Activated effector memory CD4-positive, alpha-beta T cell treated with Interleukin-2 at 50 U/mL for 16 hours (primary cell): ENCODE results near the gene TMEM126B.
"Not testable (repeated sequence)": the region's sequence is repeated elsewhere in the genome, so short reads cannot be mapped to it uniquely, and the experiment has no call there.

ENCODE experiments used
- DNase-seq: peaks from one replicate; pipeline ENCODE4 v3.0.0-alpha.2; 2020

Gene TMEM126B

DNA sequence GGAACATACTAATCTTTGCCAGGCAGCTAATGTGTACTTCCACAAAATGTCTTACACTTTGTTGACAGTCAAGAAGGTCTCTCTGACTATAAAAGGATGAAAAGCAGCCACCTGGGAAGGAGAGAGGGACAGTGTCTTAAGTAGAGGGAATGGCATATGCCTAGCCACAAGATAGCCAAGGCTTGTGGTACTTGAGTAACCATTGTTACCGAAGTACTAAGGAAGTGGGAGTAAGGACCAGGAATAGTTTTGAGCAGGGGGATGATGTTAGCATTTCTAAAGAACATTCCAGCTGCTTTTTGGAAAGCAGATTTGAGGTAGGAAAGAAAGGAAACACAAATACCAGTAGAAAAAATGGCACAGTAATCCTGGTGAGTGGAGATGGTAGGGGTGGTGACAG lies 22.7 kb downstream of the TMEM126B start:
- DNase-seq: no peak

DNA sequence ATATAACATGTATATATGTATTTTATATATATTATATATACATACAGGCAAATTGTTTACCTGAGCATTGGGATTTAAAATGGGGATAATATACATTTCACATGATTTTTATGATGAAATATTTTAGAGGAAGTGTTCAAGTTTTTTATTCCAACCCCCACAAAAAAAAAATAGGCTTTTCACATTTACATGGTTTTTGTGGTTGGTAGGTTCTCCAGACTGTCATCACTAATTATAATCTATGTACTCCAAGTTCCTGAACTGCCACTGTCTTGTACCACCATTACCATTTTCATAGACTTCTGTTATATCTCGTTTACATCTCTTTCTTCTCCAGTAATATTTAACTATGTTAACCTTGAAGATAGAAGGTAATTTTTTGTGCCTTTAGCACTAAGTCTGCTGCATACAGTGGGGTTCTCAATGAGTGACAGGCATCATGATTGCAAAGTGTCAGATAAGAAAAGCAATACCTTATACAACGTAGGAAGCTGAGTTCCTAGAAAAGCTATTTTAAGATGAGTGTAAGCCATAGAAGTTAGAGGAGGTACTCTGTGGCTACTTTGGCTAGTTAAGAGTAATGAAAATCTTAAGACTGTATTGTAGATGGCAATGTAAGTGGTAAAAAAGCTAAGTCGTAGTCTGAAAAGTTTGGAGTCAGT lies 24.5 kb downstream of the TMEM126B start:
- no peak for DNase-seq

DNA sequence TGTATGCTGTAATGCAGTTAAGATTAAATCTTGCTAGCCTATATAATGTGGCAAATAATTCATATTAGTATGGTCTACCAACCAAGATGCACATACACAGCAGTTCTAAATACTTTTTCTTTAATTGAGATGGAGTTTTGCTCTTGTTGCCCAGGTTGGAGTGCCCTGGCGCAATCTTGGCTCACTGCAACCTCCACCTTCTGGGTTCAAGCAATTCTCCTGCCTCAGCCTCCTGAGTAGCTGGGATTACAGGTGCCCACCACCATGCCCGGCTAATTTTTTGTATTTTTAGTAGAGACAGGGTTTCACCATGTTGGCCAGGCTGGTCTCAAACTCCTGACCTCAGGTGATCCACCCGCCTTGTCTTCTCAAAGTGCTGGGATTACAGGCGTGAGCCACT lies 25.9 kb downstream of the TMEM126B start:
- DNase-seq: not testable (repeated sequence)

- no peak for DNase-seq
Measured at GRCh38 chr11:85656777-85657176, 28.4 kb downstream of the TMEM126B start.

DNA sequence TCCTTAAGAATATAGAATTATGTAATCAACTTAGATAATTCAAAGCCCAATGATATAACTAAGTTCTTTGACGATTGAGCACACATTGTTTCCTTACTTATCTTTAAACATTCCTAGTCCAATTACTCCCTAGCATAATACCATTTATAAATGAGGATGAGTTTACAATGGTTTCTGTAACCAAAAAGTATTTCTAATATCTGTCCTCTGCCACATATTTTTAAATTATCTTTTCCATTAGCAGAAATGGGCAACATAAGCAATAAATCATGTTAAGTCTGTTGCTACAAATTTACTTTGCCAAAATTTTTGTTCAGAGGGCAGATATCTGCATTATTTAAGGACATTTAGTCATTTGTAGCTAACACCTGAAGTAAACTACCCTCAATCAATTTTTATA lies 29.8 kb downstream of the TMEM126B start:
- no peak for DNase-seq

- DNase-seq: no peak
Measured at GRCh38 chr11:85661972-85662664, 33.7 kb downstream of the TMEM126B start.

- DNase-seq: no peak
Measured at GRCh38 chr11:85663080-85663752, 34.8 kb downstream of the TMEM126B start.

DNA sequence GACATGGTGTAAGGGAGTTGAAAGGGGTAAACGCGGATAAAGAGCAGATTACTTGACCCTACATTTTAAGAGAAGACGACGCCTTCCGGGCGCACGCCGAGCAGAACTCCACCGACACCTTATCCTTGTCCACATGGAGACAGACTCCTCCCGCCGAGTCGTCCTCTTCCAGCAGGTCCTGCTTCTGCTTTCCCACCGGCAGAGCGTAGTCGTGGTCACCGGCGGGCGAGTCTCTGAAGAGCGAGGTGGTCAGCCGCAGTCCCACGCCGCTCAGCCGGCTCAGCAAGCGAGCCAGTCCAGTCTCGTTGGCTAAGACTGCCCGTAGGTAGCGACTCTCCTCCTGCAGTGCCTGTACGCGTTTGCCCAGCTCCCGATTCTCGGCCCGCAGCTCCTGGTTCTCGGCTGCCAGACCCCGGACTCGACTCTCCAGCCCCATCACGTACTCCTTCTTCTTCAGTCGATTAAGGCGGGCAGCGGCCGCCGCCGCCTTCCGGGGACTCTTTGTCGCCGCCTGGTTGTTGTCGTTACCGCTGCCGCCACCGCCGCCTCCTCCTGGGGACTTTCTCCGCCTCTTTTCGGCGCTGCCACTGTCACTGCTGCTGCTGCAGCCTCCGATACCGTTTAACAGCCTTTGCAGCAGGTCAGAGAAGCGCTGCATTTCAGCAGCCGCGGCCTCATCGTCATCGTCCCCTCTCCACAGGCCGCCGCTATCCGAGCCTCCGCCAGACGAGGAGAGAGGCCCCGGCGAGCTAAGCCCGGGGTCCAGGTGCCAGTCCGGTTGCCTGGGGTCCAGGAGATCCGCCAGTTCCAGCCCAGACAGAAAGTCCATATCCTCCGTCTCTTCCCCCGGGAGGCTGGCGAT lies 35.6 kb downstream of the TMEM126B start:
- DNase-seq: peak; percentile 85

- peak; percentile 87 for DNase-seq
Measured at GRCh38 chr11:85664615-85665481, 36.5 kb downstream of the TMEM126B start, which contains the start of gene CREBZF. Gene CREBZF (minus strand): TSS chr11:85665129. CDS start chr11:85664875, 254 bp downstream.

GRCh38 chr11:85665733-85666132 lies 37.3 kb downstream of the TMEM126B start:
- DNase-seq: no peak

DNA sequence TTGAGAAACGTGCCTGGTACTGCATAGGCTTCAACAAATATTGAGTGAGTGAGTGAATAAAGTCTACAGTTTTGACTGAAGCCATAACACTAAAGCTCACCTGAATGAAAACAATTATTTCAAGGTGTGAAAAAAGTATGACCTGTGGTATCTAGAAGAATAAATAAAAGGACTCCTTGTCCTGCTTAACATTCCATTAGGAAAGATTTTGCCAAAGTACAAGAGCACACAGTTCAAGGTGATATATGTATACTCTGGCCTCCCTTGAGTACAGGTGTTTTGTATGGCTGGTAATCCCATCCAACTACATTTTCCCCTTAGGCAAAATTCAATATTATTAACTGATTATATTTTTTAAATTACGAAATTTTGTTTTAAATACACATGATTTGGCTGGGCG lies 38.3 kb downstream of the TMEM126B start:
- no peak for DNase-seq

DNA sequence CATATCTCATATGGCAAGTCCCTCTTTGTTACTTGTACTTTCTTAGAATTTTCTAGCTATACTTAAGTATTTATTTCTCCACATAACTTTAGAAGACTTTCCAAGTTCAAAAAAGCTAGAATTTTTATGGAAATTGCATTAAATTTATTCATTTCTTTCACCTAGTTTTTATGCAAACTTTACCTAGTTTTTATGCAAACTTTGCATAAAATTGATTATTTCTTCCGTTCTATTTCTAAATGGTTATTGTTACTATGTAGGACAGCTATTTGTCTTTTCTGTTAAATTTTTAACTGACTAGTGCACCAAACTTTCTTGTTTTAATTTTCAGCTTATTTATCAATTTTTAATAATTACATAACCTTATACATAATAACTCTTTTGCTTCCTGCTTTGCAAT lies 39.8 kb downstream of the TMEM126B start:
- DNase-seq: no peak

GRCh38 chr11:85670949-85671663 lies 42.7 kb downstream of the TMEM126B start:
- DNase-seq: not testable (repeated sequence)

GRCh38 chr11:85672105-85672902 lies 43.9 kb downstream of the TMEM126B start:
- DNase-seq: no peak

DNA sequence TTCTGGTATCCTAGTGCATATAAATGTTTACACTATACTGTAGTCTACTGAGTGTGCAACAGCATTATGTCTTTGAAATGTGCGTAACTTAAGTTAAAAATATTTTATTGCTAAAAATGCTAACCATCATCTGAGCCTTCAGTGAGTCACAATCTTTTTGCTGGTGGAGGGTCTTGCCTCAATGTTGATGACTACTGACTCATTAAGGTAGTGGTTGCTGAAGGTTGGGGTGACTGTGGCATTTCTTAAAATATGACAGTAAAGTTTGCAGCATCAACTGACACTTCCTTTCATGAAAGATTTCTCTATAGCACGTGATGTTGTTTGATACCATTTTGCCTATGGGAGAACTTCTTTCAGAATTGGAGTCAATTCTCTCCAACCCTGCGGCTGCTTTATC lies 45.0 kb downstream of the TMEM126B start:
- DNase-seq: no peak

DNA sequence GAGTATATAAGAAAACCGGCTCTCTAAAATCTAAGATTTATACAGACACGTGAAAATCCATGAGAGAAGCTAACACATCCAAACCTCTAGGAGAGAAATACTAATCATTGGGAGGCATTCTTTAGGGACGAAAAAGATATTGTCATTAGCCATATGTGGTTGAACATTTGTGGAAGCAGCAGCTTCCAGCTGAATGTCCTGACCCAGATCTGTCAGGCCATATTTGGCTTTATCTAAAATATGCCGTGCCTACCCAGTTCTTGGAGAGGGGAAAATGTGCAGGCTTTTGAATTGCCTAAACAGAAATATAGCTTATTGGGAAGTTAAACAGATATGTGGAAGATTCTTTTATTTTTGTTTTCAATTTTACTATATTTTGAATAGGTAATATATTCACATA lies 51.2 kb downstream of the TMEM126B start:
- no peak for DNase-seq

DNA sequence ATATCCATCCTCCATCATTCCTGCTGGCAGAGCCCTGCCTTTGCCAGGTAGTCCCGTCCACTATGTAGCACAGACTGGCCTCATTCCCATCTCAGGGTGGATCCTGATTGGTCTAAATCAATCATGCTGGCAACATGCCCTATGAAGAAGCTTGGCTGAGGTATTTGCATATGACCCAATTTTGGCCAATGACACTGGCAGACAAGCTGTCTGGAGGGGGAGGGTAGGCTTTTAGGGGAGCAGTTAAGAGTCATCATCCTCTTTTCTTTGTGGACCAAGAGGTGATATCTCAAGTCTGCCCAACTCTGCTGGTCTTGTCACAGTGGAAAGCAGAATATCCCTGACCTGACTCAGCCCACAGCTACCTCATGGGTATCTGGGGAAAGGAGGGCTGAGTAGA lies 52.5 kb downstream of the TMEM126B start:
- DNase-seq: no peak

DNA sequence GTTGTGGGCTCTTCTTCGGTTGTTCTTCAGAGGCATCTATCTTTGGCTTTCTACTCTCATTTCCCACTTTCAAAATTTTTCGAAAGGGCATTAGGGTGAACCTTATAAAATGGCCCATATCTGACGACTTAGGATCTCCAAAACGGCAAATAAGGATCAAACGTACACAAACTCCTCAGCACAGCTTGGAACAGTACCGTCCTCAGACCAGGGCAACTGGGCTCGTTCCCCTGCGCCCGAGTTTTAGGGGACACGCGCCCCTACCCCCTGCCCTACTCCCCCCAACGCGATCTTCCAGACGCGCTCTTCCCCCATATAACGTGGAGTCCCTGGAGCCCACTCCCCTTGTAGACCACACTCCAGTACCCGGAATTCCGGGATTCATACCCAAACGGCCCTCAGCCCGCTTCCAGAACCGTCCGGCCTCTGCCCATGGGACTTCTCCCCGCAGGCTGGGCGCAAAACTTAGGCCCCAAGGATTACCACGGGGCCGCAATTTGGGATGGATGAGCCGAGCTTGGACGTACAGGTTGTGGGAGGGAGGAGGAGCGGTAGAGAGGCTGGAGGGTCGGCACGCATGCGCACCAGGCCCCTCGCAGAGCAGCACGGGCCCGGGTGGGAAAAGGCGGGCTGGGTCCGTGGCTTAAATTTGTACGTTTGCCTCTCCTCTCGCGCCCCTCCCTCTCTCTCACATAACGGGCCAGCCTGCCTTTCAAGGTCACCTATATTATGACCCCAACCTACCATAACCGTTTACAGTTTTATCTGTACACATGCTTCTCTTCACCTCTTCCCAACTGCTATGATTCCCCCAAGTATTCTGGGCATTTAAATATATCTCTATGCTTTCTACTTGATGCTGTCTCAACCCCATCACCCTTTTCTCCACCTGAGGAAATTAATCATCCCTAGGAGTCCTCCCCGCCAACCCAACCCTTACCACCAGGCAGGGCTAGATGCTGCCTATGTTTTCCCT lies 54.2 kb downstream of the TMEM126B start:
- DNase-seq: peak; percentile 19

DNA sequence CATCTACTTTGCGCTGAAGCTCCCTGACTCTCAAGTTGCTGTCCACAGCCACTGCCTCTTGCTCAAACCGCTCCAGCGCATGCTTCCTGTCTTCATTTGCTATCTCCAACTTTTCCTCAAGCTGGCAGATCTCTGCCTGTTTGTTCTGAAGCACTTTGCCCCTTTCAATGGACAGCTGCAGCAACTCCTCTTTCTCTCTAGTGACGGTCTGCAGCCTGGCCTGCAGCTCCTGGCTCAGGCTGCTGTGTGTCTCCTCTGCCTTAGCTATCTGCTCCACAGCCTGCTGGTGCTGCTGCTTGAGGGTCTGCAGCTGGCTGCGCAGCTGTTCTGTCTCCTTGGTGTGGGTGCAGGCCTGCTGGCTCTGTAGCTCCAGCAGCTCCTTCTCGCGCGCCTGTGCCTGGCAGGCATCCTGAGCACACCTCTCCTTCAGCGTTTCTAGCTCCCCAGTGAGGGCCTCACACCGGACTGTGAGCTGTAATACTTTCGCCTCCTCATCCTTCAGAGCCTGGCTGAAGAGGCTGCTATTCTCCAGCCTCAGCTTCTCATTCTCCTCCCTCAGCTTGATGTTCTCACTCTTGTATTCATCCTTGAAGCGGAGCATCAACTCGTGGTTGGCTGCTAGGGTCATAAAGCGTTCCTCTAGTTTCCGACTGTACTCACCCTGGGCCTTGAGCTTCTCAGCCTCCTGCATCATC lies 56.9 kb downstream of the TMEM126B start:
- no peak for DNase-seq
